GM21360 (cell line): Measurements from ENCODE around the gene CSF2RB.
A peak's percentile ranks its signal among the peaks of the same experiment; 100 is the strongest.
"Not testable (repeated sequence)": the region's sequence is repeated elsewhere in the genome, so short reads cannot be mapped to it uniquely, and the experiment has no call there.

ENCODE experiments used
- ATAC-seq: cut with Tn5 transposase; IDR thresholded peaks from one replicate; pipeline ENCODE4 v1.9.1; 2021; ENCODE audit warnings: mild to moderate bottlenecking, moderate library complexity; ENCODE audit not compliant: unreplicated experiment

Gene CSF2RB

GRCh38 chr22:36961626-36962025, 48.2 kb downstream of the CSF2RB start:
- no peak for ATAC-seq

- ATAC-seq: no peak
Observed at GRCh38 chr22:36963302-36963701, 49.9 kb downstream of the CSF2RB start.

- no peak for ATAC-seq
Observed at GRCh38 chr22:36964106-36964505, 50.7 kb downstream of the CSF2RB start.

GRCh38 chr22:36965696-36966095, 52.3 kb downstream of the CSF2RB start:
- ATAC-seq: no peak

GRCh38 chr22:36966851-36967540, 53.6 kb downstream of the CSF2RB start:
- ATAC-seq: no peak

GRCh38 chr22:36968249-36968964, 55.0 kb downstream of the CSF2RB start:
- ATAC-seq: no peak

- ATAC-seq: no peak
Observed at GRCh38 chr22:36971341-36972125, 58.1 kb downstream of the CSF2RB start.

GRCh38 chr22:36976606-36977005, 63.2 kb downstream of the CSF2RB start:
- ATAC-seq: no peak

- peak; percentile 49 for ATAC-seq
Observed at GRCh38 chr22:36977401-36977861, 64.0 kb downstream of the CSF2RB start.

- ATAC-seq: peak; percentile 70
Observed at GRCh38 chr22:36977947-36978660, 64.7 kb downstream of the CSF2RB start.

GRCh38 chr22:36979016-36979910, 65.8 kb downstream of the CSF2RB start:
- no peak for ATAC-seq

GRCh38 chr22:36981247-36981775, 67.9 kb downstream of the CSF2RB start:
- ATAC-seq: no peak

- ATAC-seq: no peak
Observed at GRCh38 chr22:36982136-36982535, 68.7 kb downstream of the CSF2RB start.

- no peak for ATAC-seq
Observed at GRCh38 chr22:36985211-36985889, 71.9 kb downstream of the CSF2RB start.

GRCh38 chr22:36986242-36986821, 72.9 kb downstream of the CSF2RB start:
- no peak for ATAC-seq

- ATAC-seq: no peak
Observed at GRCh38 chr22:36988075-36988832, 74.8 kb downstream of the CSF2RB start.

GRCh38 chr22:36989012-36989411, 75.6 kb downstream of the CSF2RB start:
- not testable (repeated sequence) for ATAC-seq
